CD4-positive, CD25-positive, alpha-beta regulatory T cell (primary cell): ENCODE data around the gene FDX2. TPM values are rescaled to one million over a fixed set of nuclear protein-coding genes. Genes with fewer than 3 reads are reported as not detected.

ENCODE experiments used
- ATAC-seq, 2 donors: fragments of 150-1000 bp; cut with Tn5 transposase; one replicate each; pipeline ENCODE4 v1.10.0; 2021; ENCODE audit warnings: low read depth in 2 of 2, moderate number of reproducible peaks in 2 of 2, moderate library complexity in 1 of 2
- DNase-seq, 3 donors: peaks; one replicate each; pipeline versions ENCODE4 v3.0.0 to v3.0.0-alpha.2; 2012 to 2022; ENCODE audit warnings: mixed read lengths in 1 of 3
- H3K27ac ChIP-seq: one replicate; pipeline ENCODE4 v1.7.0; 2013; ENCODE audit warnings: mild to moderate bottlenecking, low read length; ENCODE audit not compliant: insufficient read depth, poor library complexity, severe bottlenecking
- H3K27me3 ChIP-seq: one replicate; pipeline ENCODE4 v1.7.0; 2013; ENCODE audit warnings: low read length; ENCODE audit not compliant: control insufficient read depth, insufficient read depth
- H3K36me3 ChIP-seq: one replicate; pipeline ENCODE4 v1.7.0; 2013; ENCODE audit warnings: mild to moderate bottlenecking, low read length, moderate library complexity; ENCODE audit not compliant: control insufficient read depth, insufficient read depth
- H3K4me1 ChIP-seq: 2 replicates; pipeline ENCODE4 v1.7.0; 2013; ENCODE audit warnings: mild to moderate bottlenecking, low read length; ENCODE audit not compliant: insufficient read depth, control insufficient read depth, poor library complexity, severe bottlenecking
- H3K4me3 ChIP-seq: one replicate; pipeline ENCODE4 v1.7.0; 2013; ENCODE audit warnings: low read depth, mild to moderate bottlenecking, low read length, moderate library complexity
- H3K9me3 ChIP-seq, 2 experiments: 1 replicate in 1 of 2; 2 replicates in 1 of 2; pipeline ENCODE4 v1.7.0; 2013; ENCODE audit warnings: low read length in 2 of 2, mild to moderate bottlenecking in 1 of 2, moderate library complexity in 1 of 2; ENCODE audit not compliant: control insufficient read depth in 2 of 2
- H3K27ac Mint-ChIP-seq, 3 donors: one replicate each; pipeline ENCODE4 v1.8.0; 2020 to 2022; ENCODE audit warnings: mild to moderate bottlenecking in 3 of 3, mixed read lengths in 3 of 3, moderate library complexity in 2 of 3
- H3K27me3 Mint-ChIP-seq: one replicate; pipeline ENCODE4 v1.8.0; 2022; ENCODE audit warnings: mild to moderate bottlenecking, mixed read lengths
- H3K36me3 Mint-ChIP-seq: one replicate; pipeline ENCODE4 v1.8.0; 2020; ENCODE audit warnings: mixed read lengths
- H3K4me1 Mint-ChIP-seq, 4 donors: one replicate each; pipeline ENCODE4 v1.8.0; 2020 to 2022; ENCODE audit warnings: mixed read lengths in 4 of 4, mild to moderate bottlenecking in 1 of 4
- H3K4me3 Mint-ChIP-seq, 4 donors: one replicate each; pipeline ENCODE4 v1.8.0; 2020 to 2022; ENCODE audit warnings: mild to moderate bottlenecking in 4 of 4, mixed read lengths in 4 of 4, moderate library complexity in 3 of 4
- H3K9me3 Mint-ChIP-seq, 7 donors: one replicate each; pipeline ENCODE4 v1.8.0; 2020 to 2022; ENCODE audit warnings: mixed read lengths in 7 of 7, mild to moderate bottlenecking in 3 of 7, moderate library complexity in 2 of 7
- polyA plus RNA-seq, 4 donors: library from polyadenylated mRNA; unstranded; fragments of 300-500 nt; fragmentation: Illumina TruSeq; gene quantifications; one replicate each; pipeline ENCODE4 v1.2.3, GENCODE V29; 2021
- total RNA-seq: library from RNA; stranded (reverse); gene quantifications from one replicate; pipeline ENCODE4 v1.2.3, GENCODE V29; 2022

Gene FDX2
- total and polyA plus RNA-seq, 5 donors from 2014 or later: 3.5 to 16.5 (median 13.4) TPM

DNA sequence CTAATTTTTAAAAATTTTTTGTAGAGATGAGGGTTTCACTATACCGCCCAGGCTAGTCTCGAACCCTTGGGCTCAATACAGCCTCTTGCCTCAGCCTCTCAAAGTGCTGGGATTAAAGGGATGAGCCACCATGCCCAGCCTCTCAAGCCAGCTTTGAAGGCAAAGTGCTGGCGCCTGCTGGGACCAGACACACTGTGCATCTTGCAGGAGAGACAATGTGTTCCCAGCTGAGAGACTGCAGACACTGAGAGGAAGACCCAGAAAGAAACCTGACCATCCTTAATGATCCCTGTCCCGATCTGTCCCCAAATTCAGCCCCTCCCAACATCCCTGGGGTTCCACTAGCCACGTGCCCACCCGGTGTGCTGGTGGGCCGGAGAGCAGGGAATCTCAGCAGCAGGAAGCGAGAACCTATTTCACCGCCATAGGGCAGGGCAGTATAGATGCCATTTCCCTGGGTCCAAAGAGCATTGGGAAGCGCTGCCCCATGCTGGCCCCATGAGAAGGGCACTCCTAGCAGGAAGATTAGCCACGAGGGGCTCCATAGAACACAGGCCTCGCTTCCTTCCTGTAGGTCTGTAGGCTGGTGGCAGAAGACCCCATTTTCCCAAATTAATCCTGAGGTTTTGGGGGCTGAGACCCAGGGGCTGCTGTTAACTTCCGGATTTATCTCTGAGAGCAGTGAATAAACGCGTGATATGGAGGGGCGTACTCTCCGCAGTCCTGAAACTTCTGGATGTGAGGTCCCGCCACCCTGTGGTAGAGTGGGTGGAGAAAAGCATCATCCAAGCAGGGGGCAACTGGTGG lies 16.5 kb upstream of the FDX2 start:
- Mint-ChIP-seq H3K27me3 (no peaks in the 10 kb centered on the region), H3K4me3 (peak overlapping the region; percentile 94 to 99 (median 96)), H3K9me3 (no peaks in the 10 kb centered on the region), H3K4me1 (peaks cover 0 to 49% (median 23%) of the 10 kb centered on the region in 4 donors), H3K27ac (peak overlapping the region; percentile 91 to 97 (median 93)), H3K36me3 (peaks cover 13% of the 10 kb centered on the region)
- DNase-seq (no peak), ATAC-seq (no peak)
- H3K36me3 ChIP-seq: peaks cover 43% of the 10 kb centered on the region
- peaks cover 25% of the 10 kb centered on the region for H3K4me1 ChIP-seq
- H3K4me3 ChIP-seq: peak overlapping the region; percentile 82
- no peaks in the 10 kb centered on the region for H3K9me3 ChIP-seq
- peak overlapping the region; percentile 95 for H3K27ac ChIP-seq
- no peaks in the 10 kb centered on the region for H3K27me3 ChIP-seq

DNA sequence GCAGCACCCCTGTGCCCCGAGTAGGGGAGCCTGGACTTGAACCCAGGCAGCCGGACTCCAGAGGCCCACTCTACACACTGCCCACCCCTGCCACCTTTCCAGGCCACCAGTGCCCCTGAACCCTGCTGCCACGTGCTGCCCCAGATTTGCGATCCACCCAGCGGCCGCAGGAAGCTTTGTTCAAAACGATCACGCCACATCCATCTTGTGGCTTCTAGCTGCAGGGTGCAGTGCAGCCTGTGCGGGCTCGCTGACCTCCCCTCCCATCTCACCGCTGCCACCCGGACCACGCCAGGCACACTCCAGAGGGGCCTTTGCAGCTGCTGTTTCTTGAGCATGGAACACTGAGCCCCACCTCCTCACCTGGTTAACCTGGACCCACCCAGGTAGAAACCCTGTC lies 13.7 kb upstream of the FDX2 start:
- no peaks in the 10 kb centered on the region for H3K27me3 ChIP-seq
- Mint-ChIP-seq H3K36me3 (peaks cover 13% of the 10 kb centered on the region), H3K4me3 (peak overlapping the region in 1 of 4 donors; percentile 58), H3K4me1 (peaks cover 0 to 33% (median 17%) of the 10 kb centered on the region in 4 donors), H3K27ac (no peak overlapping the region), H3K27me3 (no peaks in the 10 kb centered on the region), H3K9me3 (no peaks in the 10 kb centered on the region)
- DNase-seq (no peak), ATAC-seq (no peak)
- H3K27ac ChIP-seq: no peak overlapping the region
- H3K9me3 ChIP-seq: no peaks in the 10 kb centered on the region
- no peak overlapping the region for H3K4me3 ChIP-seq
- peaks cover 25% of the 10 kb centered on the region for H3K4me1 ChIP-seq
- H3K36me3 ChIP-seq: peaks cover 52% of the 10 kb centered on the region

DNA sequence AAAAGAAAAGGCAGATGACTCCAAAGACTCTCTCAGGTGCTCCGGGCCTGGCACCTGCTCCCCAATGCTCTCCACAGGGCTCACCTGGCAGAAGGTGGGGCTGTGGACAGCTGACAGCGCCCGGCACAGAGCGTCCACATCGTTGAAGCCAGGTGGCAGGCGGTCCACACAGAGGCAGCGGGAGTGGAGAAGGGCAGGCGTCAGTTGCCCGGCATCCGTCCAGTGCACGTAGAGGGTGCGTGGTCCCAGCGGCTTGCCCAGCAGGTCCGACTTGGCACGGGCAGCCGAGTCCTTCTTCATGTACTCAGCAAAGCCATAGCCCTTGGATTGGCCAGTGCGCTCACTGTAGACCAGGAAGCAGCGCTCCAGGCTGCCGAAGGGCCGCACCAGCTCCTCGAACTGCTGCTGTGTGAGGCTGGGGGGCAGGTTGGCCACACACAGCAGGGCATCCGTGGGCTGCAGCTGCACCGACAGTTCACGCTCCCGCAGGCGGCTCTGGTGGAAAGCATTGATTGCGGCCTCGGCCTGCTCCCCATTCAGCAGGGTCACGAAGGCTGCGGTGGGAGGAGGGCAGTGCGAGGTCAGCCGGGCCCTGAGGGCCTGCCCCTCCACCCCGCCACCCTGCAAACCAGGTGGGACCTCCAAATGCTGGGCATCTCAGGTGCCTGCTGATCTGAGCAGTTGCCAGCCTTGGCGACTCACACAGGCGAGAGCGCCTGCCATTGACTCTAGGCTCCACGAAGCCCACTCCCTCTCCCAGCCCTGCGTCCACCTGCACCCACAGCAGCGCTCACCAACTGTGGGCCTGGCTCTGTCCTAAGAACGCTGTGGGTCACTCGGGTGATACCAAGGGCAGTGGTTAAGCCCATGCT lies 13.0 kb upstream of the FDX2 start:
- Histone ChIP-seq H3K27ac (no peak overlapping the region), H3K4me1 (peaks cover 17% of the 10 kb centered on the region), H3K9me3 (no peaks in the 10 kb centered on the region), H3K36me3 (peaks cover 58% of the 10 kb centered on the region), H3K4me3 (no peak overlapping the region), H3K27me3 (no peaks in the 10 kb centered on the region)
- Mint-ChIP-seq H3K27me3 (no peaks in the 10 kb centered on the region), H3K36me3 (peaks cover 13% of the 10 kb centered on the region), H3K9me3 (no peaks in the 10 kb centered on the region), H3K27ac (no peak overlapping the region), H3K4me1 (peaks cover 0 to 28% (median 16%) of the 10 kb centered on the region in 4 donors), H3K4me3 (no peak overlapping the region)
- ATAC-seq: no peak
- no peak for DNase-seq

DNA sequence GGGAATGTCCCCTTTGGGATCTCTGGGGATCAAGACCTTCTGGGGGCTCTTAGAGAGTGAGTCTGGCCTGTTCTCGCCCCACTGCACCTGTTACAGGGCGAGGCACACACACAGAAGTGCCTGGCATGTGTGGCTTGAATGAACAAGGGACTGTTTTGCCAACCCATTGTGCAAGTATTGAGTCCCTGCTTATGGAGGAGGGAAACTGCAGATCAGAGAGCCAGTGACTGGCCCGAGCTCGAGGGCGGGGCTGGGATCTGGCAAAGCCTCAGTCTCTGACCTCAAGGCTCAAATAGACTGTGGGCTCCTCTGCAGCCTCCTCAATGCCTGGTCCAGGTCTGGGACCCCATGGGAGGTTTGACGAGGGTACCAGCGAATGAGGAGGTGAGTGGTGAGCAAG lies 12.0 kb upstream of the FDX2 start:
- H3K36me3 Mint-ChIP-seq: peaks cover 10% of the 10 kb centered on the region
- Histone ChIP-seq H3K27ac (no peak overlapping the region), H3K36me3 (peaks cover 65% of the 10 kb centered on the region), H3K4me1 (peaks cover 13% of the 10 kb centered on the region), H3K9me3 (no peaks in the 10 kb centered on the region), H3K27me3 (no peaks in the 10 kb centered on the region), H3K4me3 (no peak overlapping the region)
- H3K9me3 Mint-ChIP-seq: no peaks in the 10 kb centered on the region
- no peak overlapping the region for H3K27ac Mint-ChIP-seq
- DNase-seq (no peak), ATAC-seq (no peak)
- H3K4me1 Mint-ChIP-seq: peaks cover 0 to 19% (median 10%) of the 10 kb centered on the region in 4 donors
- H3K4me3 Mint-ChIP-seq: no peak overlapping the region
- no peaks in the 10 kb centered on the region for H3K27me3 Mint-ChIP-seq

DNA sequence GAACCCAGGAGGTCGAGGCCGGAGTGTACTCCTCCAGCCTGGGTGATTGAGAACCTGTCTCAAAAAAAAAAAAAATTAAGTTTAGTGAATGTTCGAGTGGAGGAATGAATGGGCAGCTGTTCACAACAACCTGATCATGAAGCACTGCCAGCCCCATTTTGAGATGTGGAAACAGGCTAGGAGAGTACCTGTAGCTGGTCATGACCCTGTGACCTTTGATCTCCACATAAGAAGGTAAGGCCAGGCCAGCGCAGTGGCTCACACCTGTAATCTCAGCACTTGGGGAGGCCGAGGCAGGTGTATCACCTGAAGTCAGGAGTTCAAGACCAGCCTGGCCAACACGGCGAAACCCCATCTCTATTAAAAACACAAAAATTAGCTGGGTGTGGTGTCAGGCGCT lies 9.9 kb upstream of the FDX2 start:
- Histone ChIP-seq H3K9me3 (no peaks in the 10 kb centered on the region), H3K27me3 (no peaks in the 10 kb centered on the region), H3K27ac (no peak overlapping the region), H3K4me1 (no peaks in the 10 kb centered on the region), H3K36me3 (peaks cover 81% of the 10 kb centered on the region), H3K4me3 (no peak overlapping the region)
- ATAC-seq: no peak
- Mint-ChIP-seq H3K27me3 (no peaks in the 10 kb centered on the region), H3K27ac (peak overlapping the region in 1 of 3 donors; percentile 20), H3K9me3 (no peaks in the 10 kb centered on the region), H3K36me3 (peaks cover 16% of the 10 kb centered on the region), H3K4me1 (peaks cover 0 to 11% (median 0%) of the 10 kb centered on the region in 4 donors), H3K4me3 (no peak overlapping the region)
- DNase-seq: no peak

DNA sequence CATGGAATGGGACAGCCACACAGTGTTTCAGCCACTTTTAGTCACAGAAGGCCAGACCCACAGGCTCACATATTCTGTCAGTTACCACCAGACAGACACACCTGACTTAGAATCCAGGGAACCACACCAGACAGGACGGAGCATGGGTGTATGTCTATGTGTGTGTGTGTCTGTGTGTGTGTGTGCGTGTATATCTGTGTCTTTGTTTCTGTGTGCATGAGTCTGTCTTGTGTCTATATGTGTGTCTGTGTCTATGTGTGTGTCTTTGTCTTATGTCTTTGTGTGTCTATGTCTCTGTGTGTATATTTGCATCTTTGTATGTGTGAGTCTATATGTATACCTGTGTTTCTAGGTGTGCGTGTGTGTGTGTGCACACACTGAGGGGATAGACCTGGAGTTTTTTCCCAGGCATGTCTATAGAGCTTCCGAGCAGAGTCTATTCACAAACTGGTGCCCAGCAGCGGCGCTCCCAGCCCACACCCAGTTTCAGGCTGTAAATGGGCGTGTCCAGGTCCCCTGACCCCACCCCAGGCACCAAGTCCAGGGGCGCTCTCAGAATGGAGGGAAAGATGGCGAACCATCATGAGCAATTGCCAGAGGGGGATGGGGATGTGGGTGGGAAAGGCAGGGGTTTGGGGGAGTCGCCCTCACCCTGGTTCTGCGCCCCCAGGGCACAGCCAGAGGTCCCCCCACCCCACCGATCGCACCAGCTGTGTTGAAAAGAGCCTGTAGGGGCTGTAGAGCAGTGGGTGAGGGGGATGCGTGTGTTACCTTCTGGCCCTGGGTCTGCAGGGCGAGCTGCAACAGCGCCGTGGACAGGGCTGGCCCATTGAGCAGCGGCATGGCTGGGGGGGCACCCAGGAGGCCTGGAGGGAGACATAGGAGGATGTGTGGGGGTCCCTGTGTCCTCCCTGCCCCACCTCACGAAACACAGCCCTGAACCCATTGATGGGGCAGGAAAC lies 6.3 kb upstream of the FDX2 start:
- Histone ChIP-seq H3K9me3 (no peaks in the 10 kb centered on the region), H3K27ac (no peak overlapping the region), H3K27me3 (no peaks in the 10 kb centered on the region), H3K36me3 (peaks cover 66% of the 10 kb centered on the region), H3K4me1 (no peaks in the 10 kb centered on the region), H3K4me3 (no peak overlapping the region)
- H3K4me1 Mint-ChIP-seq: peaks cover 0 to 3% (median 0%) of the 10 kb centered on the region in 4 donors
- peak overlapping the region in 2 of 3 donors; percentile 7 to 37 for H3K27ac Mint-ChIP-seq
- H3K9me3 Mint-ChIP-seq: no peaks in the 10 kb centered on the region
- DNase-seq (no peak), ATAC-seq (no peak)
- peak overlapping the region in 1 of 4 donors; percentile 24 for H3K4me3 Mint-ChIP-seq
- no peaks in the 10 kb centered on the region for H3K27me3 Mint-ChIP-seq
- peaks cover 17% of the 10 kb centered on the region for H3K36me3 Mint-ChIP-seq

DNA sequence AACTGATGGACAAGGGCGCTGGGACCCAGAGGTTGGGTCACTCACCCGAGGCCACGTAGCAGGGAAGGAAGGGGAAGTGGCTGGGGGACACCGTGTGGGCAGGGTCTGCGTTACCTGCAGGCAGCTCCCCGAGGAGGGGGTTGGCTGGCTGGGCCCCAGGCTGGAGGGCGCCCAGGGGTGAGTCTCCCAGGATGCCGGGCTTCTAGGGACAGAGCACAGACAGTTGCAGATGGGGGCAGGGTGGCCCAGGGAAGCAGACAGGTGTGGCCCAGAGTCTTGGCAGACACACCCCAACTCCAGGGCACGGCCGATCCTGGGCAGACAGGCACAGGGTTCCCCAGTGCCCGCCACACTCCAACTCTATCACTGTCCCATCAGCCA lies 5.6 kb upstream of the FDX2 start:
- ATAC-seq: no peak
- Mint-ChIP-seq H3K9me3 (no peaks in the 10 kb centered on the region), H3K4me1 (peaks cover 0 to 3% (median 0%) of the 10 kb centered on the region in 4 donors), H3K4me3 (peak overlapping the region in 1 of 4 donors; percentile 24), H3K27me3 (no peaks in the 10 kb centered on the region), H3K27ac (peak overlapping the region in 1 of 3 donors; percentile 37), H3K36me3 (peaks cover 17% of the 10 kb centered on the region)
- Histone ChIP-seq H3K27ac (no peak overlapping the region), H3K4me1 (no peaks in the 10 kb centered on the region), H3K9me3 (no peaks in the 10 kb centered on the region), H3K4me3 (no peak overlapping the region), H3K36me3 (peaks cover 61% of the 10 kb centered on the region), H3K27me3 (no peaks in the 10 kb centered on the region)
- no peak for DNase-seq
